NCI-H1417 treated with DMSO at 0.1 percent for 48 hours (cell line): ENCODE data around the gene WDR11.
"Not testable (repeated sequence)": the region's sequence is repeated elsewhere in the genome, so short reads cannot be mapped to it uniquely, and the experiment has no call there.

ENCODE experiments used
- DNase-seq: peaks from one replicate; lab custom pipeline; 2025; lab: John Stamatoyannopoulos, UW

WDR11 gene

GRCh38 chr10:120841522-120842189, 9.5 kb upstream of the WDR11 start:
- DNase-seq: no peak

DNA sequence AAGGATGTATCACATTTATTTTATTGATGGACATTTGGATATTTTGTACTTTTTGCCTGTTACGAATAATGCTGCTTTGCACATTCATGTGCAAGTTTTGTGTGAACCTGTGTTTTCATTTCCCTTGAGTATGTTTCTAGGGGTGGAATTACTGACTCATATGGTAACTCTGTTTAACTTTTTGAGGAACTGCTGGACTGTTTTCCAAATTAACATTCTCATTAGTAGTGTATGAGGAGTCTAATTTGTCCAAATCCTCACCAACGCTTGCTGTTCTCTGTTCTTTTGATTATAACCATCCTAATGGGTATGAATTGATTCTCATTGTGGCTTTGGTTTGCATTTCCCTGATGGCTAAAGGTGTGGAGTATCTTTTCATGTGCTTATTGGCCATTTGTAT, 3.2 kb downstream of the WDR11 start:
- DNase-seq: no peak

DNA sequence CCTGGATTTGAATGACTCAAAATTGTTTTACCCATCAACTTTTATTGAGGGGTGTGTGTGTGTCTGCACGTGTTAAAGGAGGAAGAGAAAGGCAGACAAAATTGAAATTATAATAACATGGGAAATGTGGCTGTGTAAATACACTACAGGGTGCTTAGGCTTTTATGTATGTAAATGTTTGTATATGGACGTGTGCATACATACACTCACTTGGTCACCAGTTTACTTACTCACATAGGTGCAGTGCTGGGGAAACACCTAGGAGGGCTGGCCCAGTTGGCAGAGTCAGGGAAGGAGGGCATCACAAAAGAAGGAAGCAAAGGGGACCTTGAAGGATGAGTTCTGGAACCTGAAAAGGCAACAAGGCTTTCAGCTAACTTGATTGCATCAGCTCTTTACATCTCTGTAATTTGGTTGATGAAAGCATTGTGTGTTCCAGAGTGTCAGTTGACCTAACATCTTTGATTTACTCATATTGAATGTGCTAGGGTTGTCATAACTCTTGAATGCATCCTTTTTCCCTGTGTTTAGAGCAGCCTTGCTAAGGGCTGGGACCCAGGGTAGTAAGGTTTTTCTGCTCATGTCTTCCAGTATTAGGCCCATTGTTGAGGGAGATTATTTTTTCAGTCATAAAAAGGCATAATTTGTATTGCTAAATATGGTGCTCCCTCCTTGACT, 10.2 kb downstream of the WDR11 start:
- DNase-seq: no peak

DNA sequence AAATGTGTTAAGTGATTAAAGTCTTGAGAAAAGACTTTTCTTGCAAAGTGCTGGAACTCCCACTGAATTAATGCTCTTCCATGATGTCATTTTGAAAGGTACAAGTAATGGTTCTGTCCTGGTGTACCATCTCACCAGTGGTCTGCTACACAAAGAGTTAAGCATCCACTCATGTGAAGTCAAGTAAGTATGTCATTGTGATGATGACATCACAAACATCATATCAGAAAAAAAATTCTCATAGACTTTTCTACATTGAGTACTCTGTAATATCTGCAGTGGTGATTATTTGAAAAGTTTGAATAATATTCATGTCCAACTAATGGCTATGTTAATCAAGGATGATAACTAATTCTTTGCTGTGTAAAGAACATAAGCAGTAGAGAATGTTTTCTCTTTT, 22.6 kb downstream of the WDR11 start:
- no peak for DNase-seq

DNA sequence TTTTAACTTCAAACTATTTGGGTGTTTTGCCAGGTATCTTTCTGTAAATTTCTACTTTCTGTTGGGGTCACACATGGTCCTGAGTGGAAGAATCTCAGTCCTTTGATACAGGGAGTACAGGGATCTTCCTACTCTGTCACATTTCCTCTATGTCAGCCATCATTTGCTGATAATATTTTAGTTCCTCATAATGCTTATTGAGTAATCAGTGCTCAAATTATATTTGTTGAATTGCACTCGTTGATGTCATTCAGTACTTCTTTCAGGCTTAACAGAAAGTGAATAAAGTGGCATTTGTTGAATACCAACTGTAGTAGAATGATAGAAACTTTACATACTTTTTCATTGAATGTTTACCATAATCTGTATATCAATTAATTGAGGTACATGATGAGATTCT, 31.9 kb downstream of the WDR11 start:
- no peak for DNase-seq

DNA sequence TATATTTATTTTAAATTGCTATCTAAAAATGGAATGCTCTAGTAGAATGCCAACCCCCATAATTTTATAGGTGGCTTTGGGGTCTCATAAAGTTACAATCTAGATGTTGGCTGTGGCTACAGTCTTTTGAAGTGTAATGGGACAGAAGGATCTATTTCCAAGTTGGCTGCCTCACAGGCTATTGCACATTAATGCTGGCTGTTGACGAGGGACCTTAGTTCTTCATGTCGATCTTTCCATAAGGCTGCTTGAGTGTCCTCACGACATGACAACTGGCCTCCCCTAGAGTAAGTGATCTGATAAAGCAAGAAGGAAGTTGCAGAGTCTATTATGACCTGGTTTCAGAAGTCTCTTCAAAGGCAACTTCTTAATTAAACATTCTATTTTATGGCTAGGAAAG, 36.3 kb downstream of the WDR11 start:
- no peak for DNase-seq

DNA sequence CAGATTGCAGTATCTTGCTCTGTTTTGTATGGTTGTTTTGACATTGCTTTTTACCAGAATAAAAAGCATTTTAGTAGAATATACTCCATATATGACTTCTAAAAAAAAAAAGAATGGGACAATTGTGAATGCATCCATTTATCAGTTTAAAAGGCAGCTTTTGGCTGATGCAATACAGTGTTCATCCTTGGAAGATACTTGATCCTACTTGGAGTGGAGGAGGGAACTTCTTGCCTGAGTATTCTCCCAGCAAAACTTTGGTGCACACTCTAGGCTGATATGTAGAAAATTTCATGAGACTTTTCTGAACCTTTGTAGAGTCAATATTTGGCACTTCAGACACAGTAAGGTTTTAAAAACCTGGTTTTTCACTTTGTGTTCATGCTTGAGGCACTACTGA, 40.2 kb downstream of the WDR11 start:
- DNase-seq: no peak

DNA sequence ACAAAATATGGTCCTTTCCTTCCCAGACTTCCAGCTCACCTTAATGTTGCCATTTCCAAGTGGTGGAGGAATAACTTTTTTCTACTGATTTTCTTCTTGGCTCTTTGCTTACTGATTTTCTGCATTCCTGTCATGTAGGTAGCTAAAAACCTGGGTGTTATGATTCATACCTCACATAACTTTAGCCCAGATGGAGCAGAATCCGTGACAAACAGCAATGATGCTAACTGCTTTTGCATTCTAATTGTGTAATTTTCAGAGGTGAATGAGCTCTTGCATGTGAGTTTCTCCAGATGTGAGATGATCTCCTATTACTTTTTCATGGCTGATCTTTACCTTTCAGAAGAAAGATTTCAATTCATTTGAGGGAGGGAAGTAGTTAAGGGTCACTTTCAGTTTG, 43.4 kb downstream of the WDR11 start:
- DNase-seq: no peak

DNA sequence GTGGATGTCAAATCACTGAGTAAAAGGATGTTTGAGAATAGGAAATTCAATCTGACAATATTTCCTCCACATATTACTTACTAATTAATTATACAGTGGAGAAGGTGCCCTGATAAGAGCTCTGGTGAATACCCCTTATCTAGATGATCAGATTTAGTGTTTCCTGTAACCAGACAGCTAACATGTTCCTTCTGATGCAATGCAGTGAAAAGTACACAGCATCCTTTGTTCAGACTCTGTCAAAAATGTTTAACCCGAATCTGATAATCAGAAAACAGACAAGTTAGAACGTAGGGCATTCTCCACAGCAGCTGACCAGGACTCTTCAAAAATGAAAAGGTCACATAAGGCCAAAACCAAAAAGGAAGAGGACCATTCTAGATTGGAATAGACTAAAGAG, 46.2 kb downstream of the WDR11 start:
- no peak for DNase-seq

GRCh38 chr10:120905268-120905667, 54.1 kb downstream of the WDR11 start:
- DNase-seq: no peak

DNA sequence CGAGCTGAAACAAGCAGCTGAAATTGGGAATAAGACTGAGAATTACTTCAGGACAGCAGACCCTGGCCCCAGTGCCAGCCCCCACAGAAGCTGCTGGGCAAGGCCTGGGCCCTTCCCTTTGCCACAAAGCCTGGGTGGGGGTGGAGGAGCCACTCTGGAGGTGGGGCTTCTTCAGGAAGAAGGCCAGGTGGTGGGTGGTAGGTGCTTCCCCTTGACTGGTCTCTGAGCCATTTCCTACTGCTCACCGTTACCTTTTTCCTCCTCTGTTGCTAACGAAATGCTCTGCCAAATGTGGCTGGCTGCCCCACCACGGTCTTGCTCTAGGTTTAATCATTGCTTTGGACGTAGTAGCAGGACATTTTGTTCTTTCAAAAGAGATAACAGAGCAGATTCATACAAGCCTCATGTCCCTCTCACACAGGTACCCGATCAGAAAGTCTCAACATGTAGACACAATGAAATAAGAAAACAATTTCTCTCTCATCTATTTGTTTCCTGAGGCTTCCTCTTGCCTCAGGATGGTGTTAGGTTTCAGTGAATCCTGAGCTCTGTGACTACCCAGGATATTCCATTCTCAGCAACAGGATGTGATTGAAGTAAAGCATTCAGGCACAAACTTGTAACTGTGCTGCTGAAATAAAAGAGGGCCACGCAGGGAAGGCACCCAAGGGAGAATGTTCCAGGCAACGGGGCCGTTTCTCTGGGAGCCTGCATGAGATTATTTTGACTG, 66.5 kb downstream of the WDR11 start:
- no peak for DNase-seq

DNA sequence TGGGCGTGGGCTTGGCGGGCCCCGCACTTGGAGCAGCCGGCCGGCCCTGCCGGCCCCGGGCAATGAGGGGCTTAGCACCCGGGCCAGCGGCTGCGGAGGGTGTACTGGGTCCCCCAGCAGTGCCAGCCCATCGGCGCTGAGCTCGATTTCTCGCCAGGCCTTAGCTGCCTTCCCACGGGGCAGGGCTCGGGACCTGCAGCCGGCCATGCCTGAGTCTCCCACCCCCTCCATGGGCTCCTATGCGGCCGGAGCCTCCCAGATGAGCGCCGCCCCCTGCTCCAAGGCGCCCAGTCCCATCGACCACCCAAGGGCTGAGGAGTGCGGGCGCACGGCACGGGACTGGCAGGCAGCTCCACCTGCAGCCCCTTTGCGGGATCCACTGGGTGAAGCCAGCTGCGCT, 72.7 kb downstream of the WDR11 start:
- DNase-seq: not testable (repeated sequence)

DNA sequence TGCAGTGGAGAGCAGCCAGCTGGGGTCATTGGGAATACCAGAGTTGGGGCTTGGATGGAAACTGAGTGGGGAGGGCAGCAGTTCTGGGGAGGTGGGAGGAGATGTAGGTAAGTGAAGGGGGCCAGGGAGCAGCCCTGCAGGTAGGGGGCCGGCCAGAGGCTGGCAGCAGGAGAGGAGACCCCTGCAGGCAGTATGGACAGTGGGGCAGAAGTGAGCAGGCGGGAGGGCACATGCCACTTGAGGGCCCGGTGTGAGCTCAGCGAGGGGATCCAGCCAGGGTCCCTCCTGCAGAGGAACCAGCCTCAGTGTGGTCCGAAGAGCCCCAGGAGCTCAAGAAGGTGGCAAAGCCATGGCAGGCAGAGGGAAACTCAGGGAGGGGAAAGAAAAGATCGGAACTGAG, 75.4 kb downstream of the WDR11 start:
- no peak for DNase-seq

DNA sequence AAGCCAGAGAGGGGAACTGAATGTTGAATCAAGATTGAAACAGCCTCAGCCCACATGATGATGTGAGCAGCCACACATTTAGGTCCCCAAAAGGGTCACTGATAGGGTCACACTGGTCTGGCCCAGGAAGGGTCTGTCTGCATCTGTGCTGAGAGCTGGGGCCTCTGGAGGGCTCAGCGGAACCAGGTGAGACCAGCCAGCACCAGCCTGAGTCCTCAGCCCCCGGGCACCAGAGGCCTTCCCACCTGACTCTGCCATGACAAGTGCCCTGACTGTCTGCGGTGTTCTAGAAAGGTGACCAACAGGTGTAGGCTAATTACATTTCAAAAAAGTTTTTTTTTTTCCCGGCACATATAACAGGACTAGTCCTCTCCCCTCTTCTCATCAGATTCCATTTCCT, 76.2 kb downstream of the WDR11 start:
- DNase-seq: no peak

DNA sequence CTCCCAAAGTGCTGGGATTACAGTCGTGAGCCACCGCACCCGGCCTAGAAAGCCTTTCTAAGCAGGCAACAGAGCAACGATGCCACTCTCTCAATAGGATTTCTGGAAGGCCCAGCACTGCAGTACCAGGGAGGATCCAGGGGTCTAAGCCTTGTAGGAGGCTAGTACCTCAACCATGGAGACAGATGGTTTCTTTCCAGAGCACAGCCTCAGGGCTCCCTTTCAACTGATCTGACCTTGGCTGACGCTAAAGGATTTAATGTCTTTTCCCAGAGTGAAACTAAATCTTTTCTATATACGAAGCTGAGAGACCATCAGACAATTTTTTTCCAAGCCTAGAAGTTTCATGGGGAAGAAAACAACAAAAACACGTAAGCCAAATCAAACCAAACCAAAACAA, 78.0 kb downstream of the WDR11 start:
- DNase-seq: no peak

- no peak for DNase-seq
Observed at GRCh38 chr10:120931423-120931822, 80.3 kb downstream of the WDR11 start.

GRCh38 chr10:120931999-120932398, 80.8 kb downstream of the WDR11 start:
- DNase-seq: no peak

GRCh38 chr10:120938822-120939221, 87.7 kb downstream of the WDR11 start:
- DNase-seq: no peak

DNA sequence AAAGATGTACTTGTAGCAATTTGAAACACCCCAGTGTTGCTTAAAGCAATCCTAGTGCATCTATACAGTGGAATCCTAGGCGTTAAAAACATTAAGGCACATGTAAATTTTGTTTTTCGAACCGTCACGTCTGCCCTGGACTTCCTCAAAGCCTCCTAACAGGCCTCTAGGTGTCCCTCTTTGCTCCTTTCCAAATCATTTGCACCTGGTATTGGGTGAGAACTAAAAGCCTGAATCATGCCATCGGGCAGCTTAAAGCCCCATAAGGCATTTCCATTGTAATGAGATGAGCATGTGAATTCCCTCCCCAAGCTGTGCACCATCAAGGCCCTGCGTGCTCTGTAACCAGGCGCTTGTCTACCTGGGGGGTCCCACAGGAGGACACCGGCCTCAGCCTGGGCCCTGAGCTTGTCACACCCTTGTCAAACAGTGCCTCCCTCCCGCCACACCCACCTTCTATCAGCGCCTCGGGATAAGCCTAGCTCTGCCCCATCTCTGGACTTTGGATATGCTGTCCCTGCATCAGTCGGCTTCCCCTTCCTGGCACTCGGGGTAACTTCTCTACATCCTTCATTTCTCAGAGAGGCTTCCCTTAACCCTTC, 89.2 kb downstream of the WDR11 start:
- DNase-seq: no peak

GRCh38 chr10:120941501-120941900, 90.3 kb downstream of the WDR11 start:
- DNase-seq: no peak

GRCh38 chr10:120942806-120943413, 91.7 kb downstream of the WDR11 start:
- DNase-seq: no peak

- no peak for DNase-seq
Observed at GRCh38 chr10:120943542-120943941, 92.4 kb downstream of the WDR11 start.
